Right lung (tissue), 5 donors: ENCODE measurements around the gene HPSE2. TPM values are rescaled to one million over a fixed set of nuclear protein-coding genes. Genes with fewer than 3 reads are reported as not detected.
"Not testable (repeated sequence)": the region's sequence is repeated elsewhere in the genome, so short reads cannot be mapped to it uniquely, and the experiment has no call there.

Experiments
- DNase-seq, 2 donors: peaks; one replicate each; pipeline ENCODE4 v3.0.0-alpha.2; 2013
- polyA plus RNA-seq, 5 donors: library from polyadenylated mRNA; unstranded; fragments of 120-200 nt; gene quantifications; one replicate each; pipeline versions ENCODE4 v1.2.1 to v1.2.3, GENCODE V29; 2013; ENCODE audit warnings: inconsistent platforms in 1 of 5, low replicate concordance in 1 of 5; ENCODE audit not compliant: insufficient read length in 5 of 5, insufficient read depth in 1 of 5

Gene HPSE2
- polyA plus RNA-seq, 5 donors = 11.9 to 19.1 (median 13.8) TPM

DNA sequence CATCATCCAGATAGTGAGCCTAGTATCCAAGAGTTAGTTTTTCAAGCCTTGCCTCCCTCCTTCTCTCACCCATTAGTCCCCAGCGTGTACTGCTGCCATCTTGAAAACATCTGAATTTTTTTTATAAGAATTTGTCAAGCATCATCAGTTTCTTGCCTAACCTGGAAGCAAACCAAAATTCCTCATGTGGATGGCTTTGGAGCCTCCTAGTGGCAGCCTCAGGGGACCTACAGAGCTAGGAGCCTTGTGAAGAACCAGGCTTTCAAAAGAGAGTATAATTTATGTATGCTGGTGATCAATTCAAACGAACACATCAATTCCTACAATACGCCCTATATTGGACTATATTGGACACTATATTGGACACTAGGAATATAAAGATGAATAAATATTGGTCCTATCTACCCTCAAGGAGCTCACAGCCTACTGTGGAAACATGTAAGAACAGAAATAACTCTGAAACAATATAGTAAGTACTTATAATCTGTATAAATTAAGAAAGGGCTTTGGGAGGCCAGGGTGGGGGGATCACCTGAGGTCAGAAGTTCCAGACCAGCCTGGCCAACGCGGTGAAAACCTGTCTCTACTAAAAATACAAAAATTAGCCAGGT lies 63.4 kb downstream of the HPSE2 start:
- DNase-seq = peak; percentile 31 to 42

DNA sequence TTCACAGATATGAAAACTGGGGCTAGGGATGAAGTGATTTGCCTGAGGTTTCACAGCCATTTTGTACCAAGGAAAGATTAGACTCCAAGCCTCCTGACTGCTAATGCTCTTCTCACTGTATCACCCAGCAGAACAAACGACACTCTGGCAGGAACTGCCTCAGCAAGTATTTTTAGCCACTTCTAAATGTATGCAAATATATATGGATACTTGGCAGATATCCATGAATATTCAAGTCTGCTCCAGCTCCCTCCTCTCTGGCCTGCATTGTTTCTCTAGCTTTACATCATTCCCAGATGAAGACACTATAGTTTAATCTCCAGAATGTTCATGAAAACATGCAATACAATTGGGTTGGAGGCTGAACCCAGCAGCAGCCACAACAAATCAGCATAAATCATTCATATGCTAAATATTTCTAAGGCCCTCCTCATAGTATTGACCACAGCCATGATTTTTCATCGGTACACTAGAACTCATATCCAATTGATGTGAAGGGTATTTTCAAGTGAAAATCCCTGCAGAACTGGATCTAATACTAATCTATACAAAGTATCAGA lies 65.5 kb downstream of the HPSE2 start:
- DNase-seq = no peak

- DNase-seq = no peak
These were observed 74.5 kb downstream of the HPSE2 start for GRCh38 chr10:99161165-99161564.

DNA sequence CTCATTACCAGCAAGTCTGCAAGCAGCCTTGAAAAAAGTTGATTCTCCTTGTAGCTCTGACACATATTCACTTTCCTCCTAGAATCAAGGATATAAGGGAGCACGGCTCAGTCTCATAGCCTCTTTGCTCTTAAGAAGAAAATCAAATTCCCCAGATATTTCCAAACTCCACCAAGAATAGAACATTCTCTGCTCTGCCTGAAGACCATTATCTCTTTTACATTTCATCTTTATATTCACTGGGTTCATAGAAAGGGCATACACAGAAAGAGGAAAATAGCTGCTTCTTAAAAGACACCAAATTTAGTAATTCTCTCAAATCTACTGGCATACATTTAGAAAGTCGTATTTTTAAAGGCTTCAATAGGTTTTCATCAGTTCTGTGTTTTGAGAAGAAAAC lies 92.0 kb downstream of the HPSE2 start:
- no peak for DNase-seq

DNA sequence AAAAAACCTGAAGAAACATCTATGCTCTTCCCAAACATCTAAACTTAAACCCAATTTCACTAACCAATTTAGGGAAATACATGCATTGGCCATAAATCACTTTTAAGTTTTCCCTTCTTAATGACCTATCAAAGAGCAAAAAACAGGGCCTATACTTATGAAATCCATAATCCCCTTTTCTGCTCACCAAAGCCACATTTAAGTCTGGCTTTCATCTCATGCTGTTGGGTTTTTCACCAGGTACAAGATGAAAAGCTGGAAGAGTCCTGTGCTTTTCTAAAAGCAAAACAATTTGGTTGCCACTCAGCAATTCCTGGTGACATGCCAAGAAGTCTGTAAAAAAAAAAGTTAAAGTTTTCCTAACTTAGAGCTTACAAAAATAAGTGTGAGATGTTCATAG lies 92.6 kb downstream of the HPSE2 start:
- no peak for DNase-seq

DNA sequence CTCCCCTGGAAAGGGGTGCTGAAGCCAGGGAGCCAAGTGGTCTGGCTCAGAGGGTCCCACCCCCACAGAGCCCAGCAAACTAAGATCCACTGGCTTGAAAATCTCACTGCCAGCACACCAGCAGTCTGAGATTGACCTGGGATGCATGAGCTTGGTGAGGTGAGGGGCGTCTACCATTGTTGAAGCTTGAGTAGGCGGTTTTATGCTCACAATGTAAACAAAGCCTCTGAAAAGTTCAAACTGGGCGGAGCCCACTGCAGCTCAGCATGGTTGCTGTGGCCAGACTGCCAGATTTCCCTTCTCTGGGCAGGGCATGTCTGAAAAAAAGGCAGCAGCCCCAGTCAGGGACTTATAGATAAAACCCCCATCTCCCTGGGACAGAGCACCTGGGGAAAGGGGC lies 102.8 kb downstream of the HPSE2 start:
- DNase-seq = not testable (repeated sequence)

DNA sequence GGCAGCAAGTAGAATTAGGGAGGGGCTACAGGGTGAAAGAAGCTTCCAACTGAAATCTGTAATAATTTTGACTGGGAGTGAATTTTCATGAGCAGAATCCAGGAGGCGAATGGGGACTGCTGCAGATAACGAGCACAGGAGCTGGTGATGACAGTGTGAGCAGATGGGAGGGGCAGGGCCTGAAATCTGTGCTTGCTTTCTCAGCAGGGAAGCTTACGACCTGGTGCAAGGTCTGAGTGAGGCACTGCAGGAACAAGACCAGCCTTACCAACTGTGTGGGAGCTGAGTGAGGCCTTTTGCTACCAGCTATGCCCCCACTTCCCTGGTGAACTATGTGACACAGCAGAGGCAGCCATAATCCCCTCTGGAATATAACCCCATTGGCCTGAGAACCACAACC lies 109.8 kb downstream of the HPSE2 start:
- DNase-seq = no peak

GRCh38 chr10:99124376-99124775 lies 111.3 kb downstream of the HPSE2 start:
- DNase-seq = no peak

GRCh38 chr10:99123851-99124250 lies 111.8 kb downstream of the HPSE2 start:
- DNase-seq = no peak

DNA sequence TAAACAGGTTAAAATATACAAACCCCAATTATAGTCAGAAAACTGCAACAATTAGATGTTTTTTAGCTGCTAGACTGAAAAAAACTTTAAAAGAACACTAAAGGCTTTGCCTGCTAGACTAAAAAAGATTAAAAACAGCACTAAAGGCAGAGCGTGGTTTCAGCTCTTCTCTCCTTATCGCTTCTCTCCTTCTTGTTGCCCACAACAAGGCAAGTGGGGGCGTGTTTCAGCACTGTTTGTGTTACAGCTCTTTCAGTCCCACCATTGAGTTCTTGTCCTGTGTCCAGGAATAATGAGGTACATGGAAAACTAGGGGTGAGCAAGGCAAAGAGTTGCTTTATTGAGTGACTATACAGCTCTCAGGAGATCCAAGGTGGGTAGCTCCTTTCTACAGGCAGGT lies 112.3 kb downstream of the HPSE2 start:
- DNase-seq = no peak

GRCh38 chr10:99119258-99119748 lies 116.3 kb downstream of the HPSE2 start:
- DNase-seq = no peak

DNA sequence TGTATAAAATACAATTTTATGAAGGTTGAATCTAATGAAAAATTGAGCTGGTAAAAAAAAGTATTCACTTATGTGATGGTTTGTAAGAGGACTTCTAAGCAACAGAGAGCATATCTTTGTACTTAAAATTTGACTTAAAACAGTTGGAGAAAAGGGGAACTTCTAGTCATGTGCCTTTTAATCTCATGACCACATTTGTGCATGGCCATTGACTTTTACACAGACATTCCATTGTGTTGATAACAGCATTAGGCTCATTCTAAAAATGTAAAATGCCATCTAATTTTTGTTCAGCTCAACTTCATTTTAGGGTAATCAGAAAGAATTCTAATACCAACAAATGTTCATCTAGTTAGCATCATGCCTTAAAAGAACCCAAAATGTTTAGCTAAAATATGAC lies 119.9 kb downstream of the HPSE2 start:
- no peak for DNase-seq

GRCh38 chr10:99085358-99085757 lies 150.3 kb downstream of the HPSE2 start:
- DNase-seq = no peak

DNA sequence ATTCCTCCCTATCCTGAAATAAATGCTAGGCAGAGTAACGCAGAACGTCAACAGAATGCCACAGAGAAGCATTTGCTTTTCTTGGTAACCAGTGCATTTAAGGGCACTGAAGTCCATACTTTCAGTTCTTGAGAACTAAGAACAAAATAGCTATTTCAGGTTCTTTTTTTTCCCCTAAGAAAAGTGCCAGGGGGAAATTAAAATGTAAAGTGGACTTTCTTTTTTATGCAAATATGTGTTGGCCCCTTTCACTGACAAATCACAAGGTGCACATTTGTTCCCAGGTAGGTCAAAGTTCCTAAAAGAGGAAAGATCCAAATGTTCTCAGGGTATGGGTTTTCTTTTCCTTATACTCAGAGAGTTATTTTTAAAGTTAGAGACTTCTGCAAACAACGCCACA lies 151.5 kb downstream of the HPSE2 start:
- DNase-seq = no peak

DNA sequence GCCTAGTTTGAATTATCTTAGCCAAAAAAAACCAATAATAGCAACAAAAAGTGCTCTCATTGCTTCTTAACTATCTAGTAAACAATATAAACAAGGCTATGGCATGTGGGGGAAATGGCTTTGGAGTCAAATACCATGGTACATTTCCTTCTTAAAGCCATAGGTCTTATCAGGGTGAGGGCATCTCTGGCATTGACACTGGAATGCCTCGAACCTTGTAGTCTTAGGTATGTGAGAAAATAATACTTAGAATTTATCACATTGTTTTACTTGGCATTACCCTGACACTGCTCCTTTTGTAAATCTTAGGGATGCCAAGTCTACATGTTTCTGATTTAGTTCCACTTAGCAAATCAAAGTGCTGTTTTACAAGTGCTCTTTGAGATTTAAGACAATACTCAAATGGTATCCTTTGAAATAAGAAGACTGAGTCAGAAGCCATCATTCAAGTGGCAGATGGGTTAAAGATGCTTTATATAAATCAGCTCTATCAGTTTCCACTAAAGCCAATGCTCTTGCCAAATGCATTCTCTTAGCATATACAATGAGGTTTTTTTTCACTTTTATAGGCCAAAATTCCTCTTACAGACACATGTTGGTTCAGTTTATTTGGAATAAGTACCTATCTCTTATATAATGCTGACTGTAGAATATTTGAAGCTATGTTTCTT lies 155.2 kb downstream of the HPSE2 start:
- DNase-seq = no peak

- no peak for DNase-seq
These were observed 173.1 kb downstream of the HPSE2 start for GRCh38 chr10:99062591-99062990.

DNA sequence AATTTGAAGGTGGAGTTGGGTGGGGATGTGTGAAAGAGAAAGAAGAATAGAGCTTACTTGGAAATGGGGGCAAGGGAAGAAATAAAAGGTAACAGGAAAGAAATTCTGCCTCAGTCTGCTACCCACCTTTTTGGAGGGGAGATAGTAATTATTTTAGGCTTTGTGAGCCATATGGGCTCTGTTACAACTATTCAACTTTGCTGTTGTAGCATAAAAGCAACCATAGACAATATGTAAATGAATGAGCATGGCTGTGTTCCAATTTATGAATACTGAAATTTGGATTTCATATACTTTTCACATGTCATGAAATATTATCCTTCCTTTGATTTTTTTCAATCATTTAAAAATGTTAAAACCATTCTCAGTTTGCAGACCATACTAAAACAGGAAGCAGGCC lies 176.9 kb downstream of the HPSE2 start:
- DNase-seq = no peak

GRCh38 chr10:99057936-99058690 lies 177.5 kb downstream of the HPSE2 start:
- no peak for DNase-seq

GRCh38 chr10:99045671-99046070 lies 190.0 kb downstream of the HPSE2 start:
- no peak for DNase-seq

- no peak for DNase-seq
These were observed 193.4 kb downstream of the HPSE2 start for GRCh38 chr10:99042051-99042771.

GRCh38 chr10:99041468-99041867 lies 194.2 kb downstream of the HPSE2 start:
- no peak for DNase-seq

DNA sequence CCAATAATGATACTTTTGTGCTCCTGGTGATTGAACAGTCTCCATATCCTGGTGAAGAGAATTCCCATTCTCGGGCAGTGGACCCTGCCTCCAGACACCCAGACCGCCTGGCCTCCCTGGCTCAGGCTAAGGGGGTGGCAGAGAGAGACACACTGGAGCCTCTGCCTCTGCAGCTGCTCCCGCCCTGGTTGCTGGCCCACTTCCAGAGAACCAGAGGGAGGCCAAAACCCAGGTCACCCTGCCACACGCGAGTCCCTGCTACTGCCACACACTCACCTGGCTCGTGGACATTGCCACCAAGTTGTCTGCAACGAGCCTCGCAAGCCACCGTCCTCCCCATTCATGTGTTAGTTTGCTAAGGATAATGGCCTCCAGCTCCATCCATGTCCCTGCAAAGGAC lies 221.8 kb downstream of the HPSE2 start:
- DNase-seq = no peak
